Occipital lobe (tissue), 2 donors: ENCODE measurements around the gene OXT. TPM values are rescaled to one million over a fixed set of nuclear protein-coding genes. Genes with fewer than 3 reads are reported as not detected.
"Not testable (repeated sequence)": the region's sequence is repeated elsewhere in the genome, so short reads cannot be mapped to it uniquely, and the experiment has no call there.

Experiments used
- DNase-seq: peaks from one replicate; lab custom pipeline; 2025; lab: John Stamatoyannopoulos, UW
- total RNA-seq: library from RNA; depleted of rRNA; stranded (reverse); fragments of >200 nt; gene quantifications from one replicate; pipeline ENCODE4 v1.2.3, GENCODE V29; 2014

Gene OXT
- not detected for total RNA-seq

DNA sequence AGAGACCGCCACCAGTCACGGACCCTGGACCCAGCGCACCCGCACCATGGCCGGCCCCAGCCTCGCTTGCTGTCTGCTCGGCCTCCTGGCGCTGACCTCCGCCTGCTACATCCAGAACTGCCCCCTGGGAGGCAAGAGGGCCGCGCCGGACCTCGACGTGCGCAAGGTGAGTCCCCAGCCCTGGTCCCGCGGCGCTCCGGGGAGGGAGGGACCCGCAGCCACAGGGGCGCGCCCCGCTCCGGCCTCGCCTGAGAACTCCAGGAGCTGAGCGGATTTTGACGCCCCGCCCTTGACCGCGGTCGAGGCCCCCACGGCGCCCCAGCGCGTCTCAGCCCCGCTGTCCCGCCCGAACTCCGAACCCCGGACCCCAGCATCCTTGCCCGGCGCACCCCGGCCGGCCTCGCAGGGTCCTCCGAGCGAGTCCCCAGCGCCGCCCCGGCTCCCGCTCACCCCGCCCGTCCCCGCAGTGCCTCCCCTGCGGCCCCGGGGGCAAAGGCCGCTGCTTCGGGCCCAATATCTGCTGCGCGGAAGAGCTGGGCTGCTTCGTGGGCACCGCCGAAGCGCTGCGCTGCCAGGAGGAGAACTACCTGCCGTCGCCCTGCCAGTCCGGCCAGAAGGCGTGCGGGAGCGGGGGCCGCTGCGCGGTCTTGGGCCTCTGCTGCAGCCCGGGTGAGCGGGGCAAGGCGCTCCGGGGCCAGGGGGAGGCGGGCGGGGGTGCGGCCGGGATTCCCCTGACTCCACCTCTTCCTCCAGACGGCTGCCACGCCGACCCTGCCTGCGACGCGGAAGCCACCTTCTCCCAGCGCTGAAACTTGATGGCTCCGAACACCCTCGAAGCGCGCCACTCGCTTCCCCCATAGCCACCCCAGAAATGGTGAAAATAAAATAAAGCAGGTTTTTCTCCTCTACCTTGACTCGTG, at the start of gene OXT:
Gene OXT, plus strand, starts transcription at position 11 of the 920 bp plus-strand sequence. Its CDS starts 36 bp downstream, at position 47.
- DNase-seq, result no peak

DNA sequence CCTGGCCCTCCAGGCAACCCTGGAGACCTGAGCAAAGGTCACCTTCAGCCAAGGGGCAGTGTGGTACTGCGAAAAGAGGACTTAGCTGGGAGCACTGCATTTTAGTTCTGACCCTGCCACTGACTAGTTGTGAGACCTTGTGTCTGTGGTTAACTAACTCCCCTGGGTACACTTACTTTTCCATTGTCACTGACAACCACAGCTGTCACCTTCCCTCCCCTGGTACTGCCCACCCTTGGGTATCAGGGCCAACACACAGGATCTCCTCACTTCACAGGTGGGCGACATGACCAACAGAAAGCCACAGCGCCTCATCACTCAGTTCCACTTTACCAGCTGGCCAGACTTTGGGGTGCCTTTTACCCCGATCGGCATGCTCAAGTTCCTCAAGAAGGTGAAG, 49.6 kb upstream of the OXT start:
- DNase-seq, result no peak

DNA sequence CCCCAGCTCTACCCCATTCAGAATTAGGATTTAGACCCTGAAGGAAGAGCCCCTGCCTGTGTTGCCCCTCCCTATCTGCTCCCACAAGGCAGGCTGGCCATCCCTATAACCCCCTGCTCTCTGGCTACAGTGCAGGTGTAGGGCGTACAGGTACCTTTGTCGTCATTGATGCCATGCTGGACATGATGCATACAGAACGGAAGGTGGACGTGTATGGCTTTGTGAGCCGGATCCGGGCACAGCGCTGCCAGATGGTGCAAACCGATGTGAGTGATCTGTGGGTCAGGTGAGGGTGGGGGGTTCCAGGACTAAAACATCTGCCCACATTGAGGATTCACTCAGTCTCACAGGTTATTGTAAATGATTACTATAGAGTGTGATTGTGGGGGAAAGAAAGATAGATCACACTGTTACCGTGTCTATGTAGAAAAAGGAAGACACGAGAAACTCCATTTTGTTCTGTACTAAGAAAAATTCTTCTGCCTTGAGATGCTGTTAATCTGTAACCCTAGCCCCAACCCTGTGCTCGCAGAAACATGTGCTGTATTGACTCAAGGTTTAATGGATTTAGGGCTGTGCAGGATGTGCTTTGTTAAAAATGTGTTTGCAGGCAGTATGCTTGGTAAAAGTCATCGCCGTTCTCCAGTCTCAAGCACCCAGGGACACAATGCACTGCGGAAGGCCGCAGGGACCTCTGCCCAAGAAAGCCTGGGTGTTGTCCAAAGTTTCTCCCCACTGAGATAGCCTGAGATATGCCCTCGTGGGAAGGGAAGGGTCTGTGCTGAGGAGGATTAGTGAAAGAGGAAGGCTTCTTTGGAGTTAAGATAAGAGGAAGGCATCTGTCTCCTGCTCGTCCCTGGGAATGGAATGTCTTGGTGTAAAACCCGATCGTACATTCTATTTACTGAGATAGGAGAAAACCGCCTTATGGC, 48.6 kb upstream of the OXT start:
- not testable (repeated sequence) for DNase-seq

DNA sequence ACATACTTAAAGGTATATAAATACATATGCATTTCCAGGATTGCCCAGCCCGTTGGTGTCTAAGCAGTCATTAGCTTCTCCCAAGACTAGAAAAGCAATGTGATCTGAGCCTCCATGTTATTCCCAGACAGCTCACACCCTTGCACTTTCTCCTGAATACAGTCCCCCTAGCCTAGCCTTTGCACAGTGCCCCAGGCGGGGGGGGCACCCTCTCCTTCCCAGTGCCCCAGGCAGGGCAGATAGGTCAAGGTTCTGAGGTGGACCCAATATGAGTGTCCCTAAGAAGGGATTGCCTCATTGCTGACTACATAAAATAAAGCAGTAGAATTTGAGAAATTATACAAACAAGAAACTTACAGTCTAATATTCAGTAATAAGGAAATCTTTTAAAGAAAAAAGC, 43.4 kb upstream of the OXT start:
- DNase-seq, result no peak

DNA sequence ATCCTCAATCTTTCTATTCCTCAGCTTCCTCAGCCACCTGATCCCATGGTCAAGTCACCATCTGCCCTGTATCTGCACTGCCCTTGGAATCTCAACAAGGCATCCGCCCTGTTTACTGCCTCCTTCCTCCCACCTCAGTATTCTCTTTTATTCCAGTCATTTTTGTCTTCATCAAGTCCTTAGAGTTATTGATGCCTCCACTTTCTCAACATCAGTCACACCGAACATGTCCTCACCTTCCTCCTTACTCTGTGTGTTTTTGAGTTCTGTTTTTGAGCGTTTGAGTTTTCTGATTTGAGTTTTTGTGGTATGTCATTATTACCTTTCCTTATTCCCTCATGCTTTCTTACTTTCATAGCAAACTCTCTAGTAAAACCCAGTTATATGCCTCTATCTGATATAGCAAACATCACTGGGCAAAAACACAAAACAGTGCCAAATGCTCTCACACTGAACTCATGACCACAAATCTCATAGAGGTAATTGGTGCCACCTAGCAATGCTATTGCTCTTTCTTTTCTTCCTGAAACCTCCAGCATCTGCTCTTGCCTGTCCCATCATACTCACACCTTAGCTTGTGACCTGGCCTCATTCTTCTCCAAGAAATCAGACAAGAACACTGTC, 39.8 kb upstream of the OXT start:
- DNase-seq, result no peak

DNA sequence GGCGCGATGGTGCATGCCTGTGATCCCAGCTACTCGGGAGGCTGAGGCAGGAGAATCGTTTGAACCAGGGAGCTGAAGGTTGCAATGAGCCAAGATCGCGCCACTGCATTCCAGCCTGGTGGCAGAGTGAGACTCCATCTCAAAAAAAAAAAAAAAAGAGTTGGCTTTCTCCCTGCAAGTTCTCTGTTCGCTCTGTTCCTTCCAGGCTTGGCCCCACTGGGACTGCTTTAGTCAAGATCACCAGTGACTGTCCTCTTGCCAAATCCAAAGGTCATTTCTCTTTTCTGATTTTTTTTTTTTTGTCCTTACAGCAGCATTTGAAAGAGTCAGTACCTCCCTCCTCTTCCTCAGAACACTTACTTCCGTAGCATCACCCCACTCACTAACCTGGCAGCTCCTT, 38.8 kb upstream of the OXT start:
- DNase-seq, result no peak

DNA sequence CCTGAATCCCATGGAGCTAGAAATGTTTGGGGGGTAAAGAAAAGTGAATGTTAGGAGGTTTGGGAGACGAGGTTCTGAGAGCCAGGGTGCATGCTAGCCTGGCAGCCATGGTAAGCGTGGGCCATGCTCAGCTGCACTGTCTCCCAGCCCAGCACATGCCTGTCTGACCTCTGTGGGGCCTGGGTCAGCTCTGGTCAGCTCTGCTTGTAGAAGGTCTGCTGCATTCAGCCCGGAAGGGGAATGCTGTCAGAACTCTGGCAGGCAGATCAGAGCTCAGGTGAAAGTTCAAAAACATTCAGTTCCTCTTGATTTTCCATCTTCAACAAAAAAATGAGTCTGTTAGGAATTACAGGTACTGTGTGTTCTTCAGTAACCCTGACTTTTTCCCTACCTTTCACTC, 33.8 kb upstream of the OXT start:
- no peak for DNase-seq

DNA sequence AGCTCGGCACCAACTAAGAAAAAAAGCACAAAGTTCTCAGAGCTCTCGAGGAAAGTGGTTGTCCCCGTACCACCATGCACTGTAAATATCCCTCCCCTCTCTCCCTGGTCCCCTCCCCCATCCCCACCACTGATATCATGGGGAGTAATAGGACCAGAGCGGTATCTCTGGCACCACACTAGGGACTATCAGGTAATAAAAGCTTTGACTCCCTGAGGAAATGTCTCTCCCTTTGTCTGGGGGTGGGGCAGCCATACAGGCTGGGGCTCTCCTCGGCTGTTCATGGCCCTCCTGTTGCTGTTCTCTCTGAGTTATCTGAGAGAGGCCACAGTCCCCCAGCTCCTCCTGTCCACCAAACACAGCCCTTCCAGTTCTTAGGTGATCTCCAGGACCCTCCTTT, 33.0 kb upstream of the OXT start:
- DNase-seq, result no peak

DNA sequence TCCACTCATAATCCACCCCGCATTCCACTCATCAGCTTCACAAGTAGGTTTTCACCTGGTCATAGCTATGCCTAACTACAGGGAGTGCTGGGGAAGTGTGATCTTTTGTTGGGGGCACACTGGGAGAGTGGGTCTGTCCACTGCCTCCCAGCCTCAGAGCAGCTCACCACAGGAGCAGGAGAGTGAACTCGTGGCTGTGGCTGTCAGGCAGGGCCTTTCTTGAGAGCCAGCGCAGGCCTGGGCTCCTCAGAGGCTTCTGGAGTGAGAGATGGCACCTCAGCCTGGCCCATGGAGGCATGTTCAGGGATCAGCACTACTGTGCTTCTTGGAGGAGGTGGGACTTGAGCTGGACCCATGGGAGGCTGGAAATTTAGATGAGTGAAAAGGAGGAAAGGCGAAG, 32.0 kb upstream of the OXT start:
- no peak for DNase-seq

DNA sequence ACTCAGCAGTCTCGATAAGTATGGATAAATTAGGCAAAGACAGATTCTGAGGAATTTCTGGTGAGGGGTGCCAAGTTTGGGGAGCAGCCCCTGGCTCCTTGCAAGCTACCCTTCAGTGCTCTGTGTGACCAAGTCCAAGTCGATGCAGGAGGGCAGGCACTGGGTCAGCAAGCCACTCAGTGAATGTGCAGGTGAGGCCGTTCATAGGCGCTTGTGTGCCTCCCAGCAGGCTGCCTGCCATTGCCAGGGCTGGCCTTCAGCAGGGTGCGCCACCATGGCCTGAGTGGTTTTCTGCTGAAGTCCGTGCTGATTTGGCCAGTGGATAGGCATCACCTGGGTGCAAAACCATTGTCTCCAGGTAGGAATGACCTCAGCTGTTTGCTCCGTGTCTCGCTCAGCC, 31.3 kb upstream of the OXT start:
- DNase-seq, result no peak

DNA sequence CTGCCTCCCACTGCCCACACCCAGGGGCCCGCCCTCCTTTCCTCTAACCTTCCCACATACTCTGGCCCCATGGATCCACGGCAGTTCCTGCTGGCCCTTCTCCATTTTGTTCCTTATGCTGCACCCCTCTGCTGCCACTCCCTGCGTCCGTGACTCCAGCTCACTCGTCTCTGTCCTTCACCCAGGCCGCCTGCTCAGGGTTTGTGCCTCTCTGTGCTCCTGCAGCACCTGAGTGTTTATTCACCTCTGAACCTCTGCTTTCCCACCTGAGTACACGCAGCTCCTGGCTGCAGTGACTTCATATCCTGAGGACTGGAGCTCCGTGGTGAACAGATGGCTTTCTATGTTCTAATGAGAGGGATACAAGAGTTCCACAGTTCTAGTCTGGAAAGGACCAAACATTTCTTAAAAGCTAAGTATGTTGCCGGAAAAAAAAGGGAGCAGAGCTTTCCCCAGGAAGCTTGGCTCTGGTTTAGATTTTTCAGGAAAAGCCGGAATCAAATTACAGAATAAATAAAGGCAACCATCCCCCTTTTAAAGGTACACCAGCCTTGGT, 29.5 kb upstream of the OXT start:
- DNase-seq, result no peak

DNA sequence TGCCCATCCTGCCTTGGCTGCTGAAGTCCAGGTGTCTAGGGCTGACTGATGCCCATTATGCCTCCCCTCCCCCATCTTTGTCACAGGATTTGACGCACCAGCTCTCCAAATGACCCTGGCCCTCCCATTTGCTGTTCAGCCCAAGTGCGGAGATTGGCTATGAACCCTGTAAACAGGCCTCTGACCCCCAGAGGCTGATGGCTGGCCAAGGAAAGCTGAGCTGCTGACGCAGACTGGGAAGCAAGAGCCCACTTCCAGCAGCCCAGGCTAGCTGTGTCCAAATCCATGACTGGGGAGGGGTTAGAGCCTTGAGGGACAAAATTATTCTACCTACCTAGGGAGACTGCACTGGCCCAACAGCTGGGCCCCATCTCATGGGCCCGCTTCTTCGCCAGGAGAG, 28.8 kb upstream of the OXT start:
- no peak for DNase-seq

DNA sequence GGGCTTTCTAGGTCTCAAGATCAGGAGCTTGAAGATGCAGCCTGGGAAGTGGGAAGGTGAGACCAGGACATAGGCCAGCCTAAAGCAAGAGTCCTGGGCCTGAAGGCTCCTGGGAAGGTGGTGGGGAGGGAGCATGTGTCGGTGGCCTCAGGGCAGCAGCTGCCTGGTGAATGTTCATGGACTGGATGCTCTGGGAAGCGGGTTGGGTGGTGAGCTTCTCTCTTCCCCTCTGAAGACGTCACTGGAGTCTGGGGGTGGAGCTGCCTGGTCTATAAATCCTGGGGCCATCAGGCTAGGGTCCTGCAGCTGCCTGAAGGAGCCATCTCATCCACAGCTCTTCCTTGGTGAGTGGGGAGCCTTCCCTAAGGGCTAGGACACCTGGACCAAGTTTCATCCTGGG, 28.1 kb upstream of the OXT start, which contains the start of gene GNRH2:
Gene GNRH2, plus strand, starts transcription at position 301 of the 400 bp plus-strand sequence. CDS start 793 bp downstream, outside the sequence.
- no peak for DNase-seq

DNA sequence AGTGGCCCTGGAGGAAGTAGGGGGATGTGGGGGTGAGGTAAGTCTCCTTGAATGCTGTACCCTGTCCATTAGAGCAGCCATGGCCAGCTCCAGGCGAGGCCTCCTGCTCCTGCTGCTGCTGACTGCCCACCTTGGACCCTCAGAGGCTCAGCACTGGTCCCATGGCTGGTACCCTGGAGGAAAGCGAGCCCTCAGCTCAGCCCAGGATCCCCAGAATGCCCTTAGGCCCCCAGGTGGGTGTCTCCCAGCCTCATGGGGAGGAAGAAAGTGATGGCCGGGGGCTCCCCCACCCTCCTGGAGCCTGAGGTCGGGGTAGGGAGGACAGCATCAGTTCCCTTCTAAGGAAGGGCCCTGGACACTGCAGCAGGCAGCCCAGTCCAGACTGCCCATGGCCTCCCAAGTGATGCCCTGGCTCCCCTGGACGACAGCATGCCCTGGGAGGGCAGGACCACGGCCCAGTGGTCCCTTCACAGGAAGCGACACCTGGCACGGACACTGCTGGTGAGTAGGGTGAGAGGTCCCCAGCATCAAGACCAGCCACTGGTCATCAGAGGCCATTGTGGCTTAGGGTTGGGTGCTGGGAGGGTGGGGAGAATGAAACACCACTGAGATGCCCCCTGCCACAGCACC, 27.0 kb upstream of the OXT start:
- no peak for DNase-seq

DNA sequence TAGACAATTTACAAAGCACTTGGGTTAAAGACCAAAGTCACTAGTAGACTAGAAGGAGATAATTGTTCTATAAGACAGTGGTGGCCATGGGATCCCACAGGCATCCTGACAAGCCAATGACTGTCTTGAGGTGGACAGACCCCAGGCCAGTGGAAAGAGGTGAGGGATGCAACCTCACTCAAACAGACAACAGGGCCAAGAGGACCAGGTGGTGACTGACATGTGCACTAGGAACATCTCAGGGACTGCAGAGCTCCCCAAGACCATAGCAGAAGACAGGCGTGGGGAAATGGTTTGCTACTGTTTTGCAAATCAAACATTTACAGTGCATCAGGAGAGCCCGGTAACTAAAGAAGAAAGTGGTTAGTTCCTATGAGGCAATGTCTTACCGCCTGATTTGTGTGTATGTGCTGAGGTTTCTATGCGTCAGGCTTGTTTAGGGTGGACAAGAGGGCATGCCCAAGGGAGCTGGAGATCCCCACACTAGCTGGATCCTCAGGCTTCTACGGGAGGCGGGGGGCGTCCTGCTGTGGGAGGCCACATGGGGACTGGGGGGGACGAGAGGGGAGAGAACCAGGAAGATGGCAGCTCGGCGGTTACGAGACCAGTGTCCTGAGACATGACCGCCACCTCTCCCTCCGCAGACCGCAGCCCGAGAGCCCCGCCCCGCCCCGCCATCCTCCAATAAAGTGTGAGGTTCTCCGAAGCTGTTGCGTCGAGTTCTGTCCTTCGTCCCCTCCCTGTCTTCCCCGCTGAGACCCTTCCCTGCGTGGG, 26.2 kb upstream of the OXT start:
- DNase-seq, result peak; percentile 89

DNA sequence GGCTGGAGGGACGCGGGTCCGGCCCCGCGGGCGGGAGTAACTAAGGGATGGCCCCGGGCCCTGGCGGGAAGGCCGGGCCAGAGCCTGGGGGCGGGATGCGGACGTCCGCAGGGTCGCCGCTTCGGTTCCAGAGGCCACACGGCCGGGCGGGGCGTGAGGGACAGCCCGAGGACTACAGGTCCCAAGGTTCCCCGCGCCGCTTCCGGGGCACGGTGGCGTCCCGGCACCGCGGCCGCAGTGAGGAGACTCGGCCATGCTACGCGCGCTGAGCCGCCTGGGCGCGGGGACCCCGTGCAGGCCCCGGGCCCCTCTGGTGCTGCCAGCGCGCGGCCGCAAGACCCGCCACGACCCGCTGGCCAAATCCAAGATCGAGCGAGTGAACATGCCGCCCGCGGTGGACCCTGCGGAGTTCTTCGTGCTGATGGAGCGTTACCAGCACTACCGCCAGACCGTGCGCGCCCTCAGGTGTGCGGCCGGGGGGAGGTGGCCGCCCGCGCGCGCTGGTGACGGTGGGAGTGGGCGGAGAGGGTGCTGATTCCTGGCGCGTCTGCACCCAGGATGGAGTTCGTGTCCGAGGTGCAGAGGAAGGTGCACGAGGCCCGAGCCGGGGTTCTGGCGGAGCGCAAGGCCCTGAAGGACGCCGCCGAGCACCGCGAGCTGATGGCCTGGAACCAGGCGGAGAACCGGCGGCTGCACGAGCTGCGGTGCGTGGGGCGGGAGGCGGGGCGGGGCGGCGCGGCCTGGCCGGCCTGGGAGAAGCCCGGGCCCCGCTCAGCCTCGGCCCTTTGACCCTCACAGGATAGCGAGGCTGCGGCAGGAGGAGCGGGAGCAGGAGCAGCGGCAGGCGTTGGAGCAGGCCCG, 25.4 kb upstream of the OXT start, which contains the start of gene MRPS26:
Gene MRPS26, plus strand, starts transcription at position 237 of the 861 bp plus-strand sequence. Its CDS starts 17 bp downstream, at position 254.
- peak; percentile 89 for DNase-seq

DNA sequence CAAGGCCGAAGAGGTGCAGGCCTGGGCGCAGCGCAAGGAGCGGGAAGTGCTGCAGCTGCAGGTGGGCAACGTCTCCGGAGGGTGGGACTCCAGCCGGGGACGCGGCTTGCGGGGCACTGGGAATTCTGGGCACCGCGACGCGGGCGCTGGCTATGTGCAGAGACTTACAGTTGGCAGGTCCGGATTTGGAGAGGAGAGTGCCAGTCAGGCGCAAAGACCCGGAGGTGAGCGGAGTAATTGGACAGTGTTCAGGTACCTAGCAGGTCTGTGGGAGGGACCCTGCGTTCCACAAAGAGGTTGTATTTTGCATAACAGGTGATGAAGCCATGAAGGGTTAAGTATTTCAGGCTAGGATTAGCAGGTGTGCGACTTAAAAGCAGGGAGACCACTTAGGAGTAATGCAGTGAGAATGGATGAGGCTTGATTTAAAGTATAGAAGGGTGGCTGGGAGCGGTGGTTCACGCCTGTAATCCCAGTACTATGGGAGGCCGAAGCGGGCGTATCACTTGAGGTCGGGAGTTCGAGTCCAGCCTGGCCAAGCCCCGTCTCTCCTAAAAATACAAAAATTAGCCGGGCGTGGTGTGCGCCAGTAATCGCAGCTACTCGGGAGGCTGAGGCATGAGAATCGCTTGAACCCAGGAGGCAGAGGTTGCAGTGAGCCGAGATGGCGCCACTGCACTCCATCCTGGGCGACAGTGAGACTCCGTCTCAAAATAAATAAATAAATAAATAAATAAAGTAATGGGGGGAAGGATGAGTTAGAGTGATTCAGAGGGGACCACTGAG, 24.6 kb upstream of the OXT start:
- DNase-seq, result no peak
